IPS-18c (cell line): Measurements from ENCODE around the gene IGSF1.

ENCODE experiments used
- H3K4me3 ChIP-seq: 2 replicates; pipeline ENCODE4 v1.7.0; 2013; ENCODE audit warnings: low read depth, mild to moderate bottlenecking, low read length, moderate library complexity; ENCODE audit not compliant: insufficient read depth
- H3K9me3 ChIP-seq: one replicate; pipeline ENCODE4 v1.6.1; 2013; ENCODE audit warnings: mild to moderate bottlenecking, low read length, moderate library complexity; ENCODE audit not compliant: control insufficient read depth, insufficient read depth

The IGSF1 gene

DNA sequence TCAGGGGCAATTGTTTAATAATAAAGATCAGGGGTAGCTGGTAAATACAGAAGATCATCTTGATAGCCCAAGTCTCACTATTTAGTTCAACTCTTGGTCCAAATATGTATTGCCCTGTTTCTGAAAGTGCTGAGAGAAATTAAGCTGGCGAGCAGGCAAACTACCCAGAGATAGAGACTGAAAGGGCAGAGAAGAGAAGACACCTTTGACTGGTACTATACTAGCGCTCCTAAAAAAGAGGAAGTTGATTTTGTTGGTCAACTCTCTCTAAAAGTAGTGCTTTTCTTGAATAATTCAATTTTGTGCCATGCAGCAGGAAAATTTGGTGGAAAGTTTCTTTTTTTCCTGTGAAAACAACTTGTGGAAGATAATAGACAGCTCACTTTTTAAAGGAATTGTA lies 64.0 kb downstream of the IGSF1 start:
- peaks cover 7% of the 10 kb centered on the region for H3K9me3 ChIP-seq

More for the DNA sequence above, 64.0 kb downstream of the IGSF1 start:
- no peak overlapping the region for H3K4me3 ChIP-seq
